HG03342 (cell line): ENCODE measurements around the gene PAX4.

ENCODE experiments used
- ATAC-seq: cut with Tn5 transposase; IDR thresholded peaks from one replicate; pipeline ENCODE4 v1.9.1; 2021; ENCODE audit warnings: mild to moderate bottlenecking, moderate library complexity; ENCODE audit not compliant: unreplicated experiment

PAX4 gene, protein sequence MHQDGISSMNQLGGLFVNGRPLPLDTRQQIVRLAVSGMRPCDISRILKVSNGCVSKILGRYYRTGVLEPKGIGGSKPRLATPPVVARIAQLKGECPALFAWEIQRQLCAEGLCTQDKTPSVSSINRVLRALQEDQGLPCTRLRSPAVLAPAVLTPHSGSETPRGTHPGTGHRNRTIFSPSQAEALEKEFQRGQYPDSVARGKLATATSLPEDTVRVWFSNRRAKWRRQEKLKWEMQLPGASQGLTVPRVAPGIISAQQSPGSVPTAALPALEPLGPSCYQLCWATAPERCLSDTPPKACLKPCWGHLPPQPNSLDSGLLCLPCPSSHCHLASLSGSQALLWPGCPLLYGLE

DNA sequence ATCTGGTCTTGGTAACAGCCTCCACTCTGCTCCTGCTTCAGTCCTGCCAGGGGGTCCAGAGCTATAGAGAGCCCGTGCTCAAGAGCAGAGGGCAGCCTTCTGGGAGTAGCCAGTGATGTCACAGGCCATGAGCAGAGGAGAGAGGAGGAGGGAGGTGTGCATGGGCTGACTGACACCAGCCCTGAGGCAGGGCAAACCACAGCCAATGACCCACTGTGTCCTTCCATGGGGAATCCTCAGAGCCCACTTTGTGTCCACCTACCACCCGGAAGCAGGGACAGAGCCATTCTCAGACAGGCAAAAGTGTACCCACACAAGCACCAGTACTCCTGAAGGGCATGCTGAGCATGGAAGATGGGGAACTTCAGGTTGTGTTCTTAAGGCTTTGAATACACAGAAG is at the start of gene PAX4:
Gene PAX4, minus strand, starts transcription at position 101 of the 400 bp plus-strand sequence. CDS start 2,214 bp downstream, outside the sequence.
- ATAC-seq = no peak

DNA sequence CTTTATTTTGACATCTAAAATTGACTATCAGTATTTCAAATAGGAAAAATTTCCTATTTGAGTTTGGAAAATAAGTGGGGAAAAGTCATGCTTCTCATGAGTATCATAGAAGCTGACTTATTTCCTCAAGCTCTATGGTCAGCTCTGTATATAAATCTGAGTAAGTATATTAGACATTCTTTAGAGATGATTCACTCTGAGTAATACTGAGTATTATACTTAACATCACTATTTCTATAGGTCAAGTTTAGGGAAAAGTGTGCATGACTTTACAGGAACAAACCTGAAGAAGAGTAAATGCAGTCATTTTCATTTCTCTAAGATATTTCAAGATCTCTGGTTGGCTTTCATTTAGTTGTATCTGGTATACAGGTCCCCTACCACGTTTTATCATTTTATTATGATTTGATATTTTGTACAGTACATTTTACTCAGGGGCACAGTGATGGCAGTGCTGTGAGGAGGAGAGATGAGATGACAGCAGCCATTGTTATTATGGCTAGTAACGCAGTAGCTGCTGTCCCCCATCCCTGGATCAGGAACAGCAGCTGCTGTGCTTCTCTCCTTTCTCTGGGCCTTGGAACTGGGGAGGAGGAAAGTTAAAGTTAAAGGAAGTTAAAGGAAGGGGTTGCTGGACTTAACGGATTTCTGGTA is 49.2 kb upstream of the PAX4 start:
- no peak for ATAC-seq

DNA sequence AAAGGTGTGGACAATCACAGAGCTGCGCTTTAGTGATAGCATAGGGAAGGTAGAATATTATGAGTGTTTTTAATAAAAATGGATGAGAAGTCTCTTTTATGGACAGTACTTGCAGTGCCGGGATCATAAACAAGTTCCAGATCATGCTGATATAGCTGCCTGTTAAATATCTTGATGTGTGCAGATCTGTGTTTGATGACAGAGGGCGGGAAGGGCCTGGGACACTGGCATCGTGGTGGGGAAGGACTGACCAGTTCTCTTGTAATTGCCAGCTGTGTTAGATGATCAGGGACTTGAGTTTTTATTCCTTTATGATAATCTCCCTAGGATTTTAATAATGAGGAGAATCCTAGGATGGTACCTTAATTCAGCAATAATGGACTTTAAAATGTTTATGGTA is 48.7 kb upstream of the PAX4 start:
- no peak for ATAC-seq

DNA sequence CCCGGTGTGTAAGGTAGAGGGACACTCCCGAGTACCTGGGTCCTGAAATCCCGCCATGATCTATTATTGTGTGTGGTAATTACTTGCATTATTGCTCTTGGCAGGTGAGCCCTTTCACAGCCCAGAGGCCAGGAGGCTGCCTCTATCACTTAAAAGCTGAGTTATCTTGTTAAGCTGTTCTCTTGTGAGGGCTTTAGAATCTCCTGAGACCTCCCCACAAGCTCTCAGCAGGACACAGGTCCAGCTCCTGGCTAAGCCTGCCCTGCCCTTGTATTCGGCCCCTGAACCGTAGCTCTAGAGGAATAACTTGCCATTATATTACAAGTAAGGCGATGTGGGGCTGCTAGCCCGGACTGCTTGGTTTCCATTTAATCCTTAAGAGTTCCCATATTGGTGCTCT is 48.0 kb upstream of the PAX4 start:
- ATAC-seq = no peak

DNA sequence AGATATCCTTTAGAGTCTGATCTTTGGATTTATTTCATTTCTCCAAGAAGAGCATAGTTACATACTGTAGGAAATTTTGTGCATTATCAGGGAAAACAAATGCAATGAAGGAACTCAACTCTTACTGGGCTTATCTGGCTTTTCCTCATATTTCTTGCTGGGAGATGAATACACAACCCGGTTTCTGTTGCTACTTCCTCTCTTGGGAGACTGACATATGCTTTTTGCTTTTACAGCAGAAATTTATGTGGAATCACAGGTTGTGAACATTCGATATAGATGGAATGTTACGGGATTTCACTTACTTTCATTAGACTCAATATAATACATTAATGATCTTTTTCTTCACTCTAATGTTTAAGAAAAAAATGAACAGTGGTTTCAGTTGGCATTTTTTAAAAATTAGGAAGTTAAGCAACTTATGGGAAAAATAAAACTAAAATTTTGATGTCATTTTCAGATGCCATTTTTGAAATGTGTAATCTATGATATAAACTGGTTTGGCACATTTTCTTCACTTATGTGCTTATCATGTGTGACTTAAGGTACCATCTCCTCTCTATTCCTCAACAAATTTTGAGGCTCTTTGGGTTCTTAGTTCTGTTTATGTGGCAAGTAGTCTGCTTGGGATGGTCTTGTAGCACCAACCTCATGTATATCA is 41.2 kb upstream of the PAX4 start:
- ATAC-seq = no peak

DNA sequence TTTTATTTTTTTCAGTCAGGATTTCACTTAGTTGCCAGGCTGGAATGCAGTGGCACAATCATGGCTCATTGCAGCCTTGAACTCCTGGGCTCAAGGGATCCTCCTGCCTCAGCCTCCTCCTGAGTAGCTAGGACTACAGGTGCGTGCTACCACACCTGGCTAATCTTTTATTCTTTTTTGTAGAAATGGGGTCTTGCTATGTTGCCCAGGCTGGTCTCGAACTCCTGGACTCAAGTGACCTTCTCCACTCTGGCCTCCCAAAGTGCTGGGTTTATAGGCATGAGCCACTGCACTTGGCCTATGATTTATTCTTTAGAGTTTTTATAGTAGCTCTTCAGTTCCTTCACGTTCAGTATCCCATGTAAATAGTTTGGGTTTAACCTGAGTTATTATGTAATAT is 39.6 kb upstream of the PAX4 start:
- no peak for ATAC-seq

DNA sequence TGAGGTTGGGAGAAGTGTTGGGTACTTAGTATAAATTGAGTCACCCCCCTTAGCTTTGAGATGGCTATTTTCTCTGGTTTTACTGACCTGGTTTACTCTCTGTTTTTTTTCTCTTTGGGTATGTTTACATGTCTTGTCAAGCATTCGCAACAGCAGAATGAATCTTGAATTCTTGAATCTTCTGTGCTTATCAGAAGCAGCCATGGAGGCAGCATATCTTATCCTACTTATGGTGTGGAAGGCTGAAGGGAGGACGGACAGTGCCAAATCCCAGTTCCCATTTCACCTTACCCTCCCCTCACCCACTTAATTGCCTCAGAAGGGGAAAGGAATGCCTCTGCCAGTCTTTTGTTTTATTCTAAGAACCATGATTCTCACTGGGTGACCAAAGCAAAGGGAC is 37.8 kb upstream of the PAX4 start:
- ATAC-seq = no peak

DNA sequence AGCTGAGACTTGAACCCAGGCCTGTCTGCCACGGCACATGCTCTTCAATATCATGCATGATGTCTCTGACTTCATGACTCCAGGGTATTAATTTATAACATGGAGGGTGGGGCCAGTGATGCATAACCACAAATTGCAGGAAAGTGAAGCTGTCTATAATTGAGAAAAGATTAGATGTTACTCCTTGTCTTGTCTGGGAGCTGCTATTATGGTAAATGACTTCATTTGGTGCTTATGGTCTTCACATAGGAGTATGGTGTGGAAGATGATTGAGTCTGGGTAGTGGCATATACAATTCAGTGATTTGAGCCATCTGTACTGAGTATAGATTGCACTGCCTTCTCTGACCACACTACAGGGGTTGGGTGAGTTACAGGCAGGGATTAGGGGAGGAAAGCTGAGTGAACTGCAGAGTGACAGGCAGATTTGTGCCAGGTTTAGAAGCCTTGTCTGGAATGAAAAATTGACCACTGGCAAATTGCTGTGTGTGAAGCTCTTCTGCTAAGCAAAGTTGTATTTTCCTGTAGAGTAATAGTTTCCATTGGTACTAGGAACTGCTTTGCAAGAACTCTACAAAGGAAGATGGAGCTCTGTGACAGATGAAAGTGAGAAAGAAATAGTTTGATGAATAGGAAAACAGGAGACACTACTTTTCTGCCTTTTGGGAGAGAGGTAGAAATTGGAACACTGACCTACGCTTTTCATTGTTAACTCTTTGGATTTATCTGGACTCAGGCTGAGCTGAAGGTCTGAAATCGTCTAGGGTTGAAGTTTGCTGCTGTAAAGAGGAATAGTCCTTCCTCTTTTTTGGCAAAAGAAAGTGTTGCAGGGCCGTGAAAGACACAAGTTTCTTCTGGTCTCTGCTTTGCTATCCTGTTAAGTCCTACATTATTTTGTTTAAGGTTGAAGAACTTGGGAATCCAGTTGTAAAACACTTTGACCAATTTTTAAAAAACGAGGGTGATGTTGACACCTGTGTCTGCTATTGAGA is 36.8 kb upstream of the PAX4 start:
- no peak for ATAC-seq

DNA sequence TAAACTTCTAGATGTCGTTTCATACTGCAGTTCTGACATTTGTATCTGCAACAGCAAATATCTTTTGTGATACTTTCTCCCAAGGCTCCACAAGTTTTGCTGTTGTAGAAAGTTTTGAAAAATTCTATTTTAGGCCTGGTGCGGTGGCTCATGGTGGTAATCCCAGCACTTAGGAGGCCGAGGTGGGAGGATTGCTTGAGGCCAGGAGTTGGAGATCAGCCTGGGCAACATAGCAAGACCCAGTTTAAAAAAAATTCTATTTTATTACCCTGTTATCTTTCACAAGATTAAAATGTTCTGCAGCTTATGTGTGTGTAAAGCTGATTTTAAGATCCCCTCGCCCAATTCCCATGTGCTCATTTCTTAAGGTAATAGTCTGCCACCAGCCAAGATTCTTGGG is 35.5 kb upstream of the PAX4 start:
- no peak for ATAC-seq

DNA sequence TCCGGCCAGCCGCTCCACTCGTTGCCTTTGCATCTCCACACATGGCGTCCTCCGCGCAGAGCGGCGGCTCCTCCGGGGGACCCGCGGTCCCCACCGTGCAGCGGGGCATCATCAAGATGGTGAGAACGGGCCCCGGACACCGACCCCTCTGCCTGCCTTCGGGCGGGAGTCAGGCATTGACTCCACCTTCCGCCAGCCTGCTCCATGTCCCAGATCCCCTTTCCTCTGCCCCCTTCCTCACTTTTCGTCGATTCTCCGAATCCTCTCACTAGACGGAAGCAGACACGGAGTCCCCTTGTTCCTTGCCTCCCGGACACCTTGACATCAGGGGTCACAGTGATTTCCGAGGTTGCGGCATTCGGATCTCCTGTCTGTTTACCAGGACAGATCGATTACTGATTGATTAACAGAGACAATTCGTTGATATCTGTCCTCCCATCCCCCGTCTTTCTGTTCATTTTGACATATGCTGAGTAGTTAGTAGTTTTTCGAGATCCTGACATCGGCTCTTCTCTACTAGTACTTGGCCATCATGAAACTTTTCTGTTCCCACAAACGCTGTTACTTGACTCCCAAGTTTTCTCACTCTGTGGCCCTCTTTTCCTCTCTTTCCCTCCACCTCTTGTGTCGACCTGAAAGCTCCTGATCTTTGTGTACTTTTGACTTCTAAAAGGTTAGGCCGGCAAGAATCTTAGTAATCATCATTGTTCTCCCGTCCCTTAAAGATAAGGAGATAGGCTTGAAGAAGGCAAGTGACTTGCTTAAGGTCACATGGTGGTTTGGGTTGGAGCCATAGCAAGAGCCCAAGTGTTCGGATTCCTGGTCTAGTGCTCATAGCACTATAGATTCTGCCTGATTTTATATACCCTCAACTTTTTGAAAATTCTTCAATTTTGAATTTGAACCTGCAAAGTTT is 34.6 kb upstream of the PAX4 start:
- ATAC-seq = peak; percentile 19

DNA sequence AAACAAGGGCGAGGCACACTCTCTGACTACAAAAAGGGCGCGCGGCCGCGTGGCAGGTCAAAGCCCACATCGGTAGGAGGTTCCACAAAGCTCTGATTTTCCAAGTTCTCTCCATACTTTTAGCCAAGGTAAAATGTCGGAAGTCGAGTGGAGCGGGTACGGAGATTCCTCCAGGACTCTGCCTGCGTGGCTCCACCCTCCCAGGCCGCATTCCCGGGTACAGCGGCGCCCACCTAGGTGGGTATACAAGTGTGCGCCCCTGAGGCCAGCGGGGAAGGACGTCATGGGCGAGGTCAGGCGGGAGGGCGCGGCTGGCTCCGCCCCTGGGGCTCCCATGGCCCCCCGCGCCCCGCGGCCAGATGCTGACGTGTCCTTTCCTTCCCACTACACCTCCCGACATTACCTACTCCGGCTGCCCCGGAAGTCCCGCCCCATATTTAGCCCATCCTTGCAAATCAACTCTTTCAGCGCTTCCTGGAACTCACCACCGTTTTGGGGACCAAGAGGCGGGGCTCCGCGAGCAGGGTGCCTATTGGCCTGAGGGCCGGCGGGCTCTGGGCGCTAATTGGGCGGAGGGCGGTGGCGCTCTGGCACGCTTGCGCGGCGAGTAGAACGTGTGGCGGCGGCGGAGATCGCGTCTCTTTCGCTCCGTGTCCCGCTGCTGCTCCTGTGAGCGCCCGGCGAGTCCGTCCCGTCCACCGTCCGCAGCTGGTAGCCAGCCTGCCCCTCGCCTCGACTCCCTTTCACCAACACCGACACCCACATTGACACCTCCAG is 33.8 kb upstream of the PAX4 start, which contains the start of gene SND1:
Gene SND1, plus strand, starts transcription at position 639 of the 777 bp plus-strand sequence. CDS start 180 bp downstream, outside the sequence.
- peak; percentile 94 for ATAC-seq

DNA sequence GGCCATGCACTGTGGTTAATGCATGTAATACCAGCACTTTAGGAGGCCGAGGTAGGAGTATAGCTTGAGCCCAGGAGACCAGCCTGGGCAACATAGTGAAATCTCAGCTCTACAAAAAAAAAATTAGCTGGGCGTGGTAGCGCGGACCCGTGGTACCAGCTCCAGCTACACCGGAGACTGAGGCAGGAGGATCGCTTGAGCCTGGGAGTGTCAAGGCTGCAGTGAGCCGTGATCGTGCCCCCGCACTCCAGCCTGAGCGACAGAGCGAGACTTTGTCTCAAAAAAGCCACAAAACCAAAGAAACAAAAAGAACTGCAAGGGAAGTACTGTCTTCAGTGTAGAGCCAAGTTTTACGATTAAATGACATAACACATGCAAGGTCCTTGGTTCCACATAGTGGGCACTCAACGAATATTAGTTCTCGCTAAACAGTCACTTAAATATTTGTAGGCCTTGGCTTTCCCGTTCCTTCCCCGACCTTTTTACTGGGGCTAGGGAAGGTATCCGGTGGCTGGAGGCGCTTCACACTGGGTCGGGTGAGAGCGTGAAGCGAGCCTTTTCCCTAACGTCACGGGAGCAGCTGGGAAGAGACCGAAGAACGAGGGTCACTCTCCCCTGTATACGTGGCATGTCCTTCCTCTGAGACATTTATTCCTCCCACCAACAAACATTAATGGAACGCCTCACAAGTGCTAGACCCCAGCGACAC is 33.1 kb upstream of the PAX4 start:
- ATAC-seq = peak; percentile 3

DNA sequence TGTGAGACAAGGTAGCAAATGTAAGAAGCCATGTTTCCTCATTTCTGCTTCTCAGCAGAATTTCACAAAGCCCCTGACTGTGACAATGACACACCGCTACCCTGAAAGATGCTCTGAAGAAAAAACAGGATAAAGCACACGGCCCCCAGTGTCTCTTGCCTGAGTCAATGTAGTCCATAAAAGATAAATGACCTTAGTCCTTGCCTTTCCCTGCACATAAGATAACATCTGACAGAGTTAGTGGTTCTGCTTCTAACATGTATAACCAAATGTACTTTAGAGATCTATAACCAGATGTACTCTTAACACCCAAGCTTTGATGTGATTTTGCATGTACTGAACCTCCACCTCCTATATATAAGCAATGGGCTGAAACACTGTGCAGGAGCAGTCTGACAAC is 31.0 kb upstream of the PAX4 start:
- ATAC-seq = no peak

DNA sequence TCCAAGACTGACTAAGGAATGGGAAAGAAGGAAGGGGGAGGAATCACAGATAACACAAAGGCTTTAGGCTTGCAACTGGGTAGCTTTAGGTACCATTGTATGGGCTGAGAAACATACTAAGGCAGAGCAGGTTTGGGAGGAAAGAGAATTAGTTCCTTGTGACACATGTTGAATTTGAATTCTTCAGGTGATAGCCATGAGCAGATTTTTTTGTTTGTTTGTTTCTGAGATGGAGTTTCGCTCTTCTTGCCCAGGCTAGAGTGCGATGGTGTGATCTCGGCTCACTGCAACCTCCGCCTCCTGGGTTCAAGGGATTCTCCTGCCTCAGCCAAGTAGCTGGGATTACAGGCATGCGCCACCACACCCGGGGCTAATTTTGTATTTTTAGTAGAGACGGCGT is 29.7 kb upstream of the PAX4 start:
- no peak for ATAC-seq

DNA sequence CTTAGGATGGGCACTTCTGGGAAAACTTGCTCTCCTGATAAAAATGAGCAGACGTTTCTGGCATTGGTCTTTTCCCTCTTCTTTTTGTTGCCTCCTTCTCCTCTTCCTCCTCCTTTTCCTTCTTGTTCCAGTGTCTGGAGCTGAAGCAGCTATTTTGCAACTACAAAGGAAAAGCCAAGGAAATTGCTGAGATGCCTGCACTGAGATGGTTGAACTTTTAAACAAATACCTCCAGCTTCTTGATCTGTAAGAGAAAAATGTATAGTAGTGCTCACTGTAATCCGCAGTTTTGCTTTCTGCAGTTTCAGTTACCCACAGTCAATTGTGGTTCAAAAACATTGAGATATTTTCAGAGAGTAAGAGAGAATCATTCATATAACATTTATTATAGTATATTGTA is 26.5 kb upstream of the PAX4 start:
- ATAC-seq = no peak

DNA sequence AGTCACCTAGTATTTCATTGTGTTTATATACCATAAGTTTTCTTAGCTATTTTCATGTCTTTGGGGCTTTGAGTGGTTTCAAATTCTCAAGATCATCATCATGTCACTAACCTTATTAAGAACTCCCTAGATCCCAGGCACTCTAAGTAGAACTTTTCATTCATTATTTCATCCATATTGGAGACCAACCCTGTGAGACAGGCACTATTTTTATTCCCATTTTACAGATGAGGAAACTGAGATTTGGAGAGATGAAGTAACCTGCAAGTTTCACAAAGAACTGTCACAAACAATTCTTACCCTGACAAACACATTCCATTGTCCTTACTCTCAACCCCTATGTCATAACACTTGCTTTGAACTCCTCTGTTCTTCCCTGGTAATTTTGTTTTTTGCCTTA is 20.3 kb upstream of the PAX4 start:
- ATAC-seq = no peak

DNA sequence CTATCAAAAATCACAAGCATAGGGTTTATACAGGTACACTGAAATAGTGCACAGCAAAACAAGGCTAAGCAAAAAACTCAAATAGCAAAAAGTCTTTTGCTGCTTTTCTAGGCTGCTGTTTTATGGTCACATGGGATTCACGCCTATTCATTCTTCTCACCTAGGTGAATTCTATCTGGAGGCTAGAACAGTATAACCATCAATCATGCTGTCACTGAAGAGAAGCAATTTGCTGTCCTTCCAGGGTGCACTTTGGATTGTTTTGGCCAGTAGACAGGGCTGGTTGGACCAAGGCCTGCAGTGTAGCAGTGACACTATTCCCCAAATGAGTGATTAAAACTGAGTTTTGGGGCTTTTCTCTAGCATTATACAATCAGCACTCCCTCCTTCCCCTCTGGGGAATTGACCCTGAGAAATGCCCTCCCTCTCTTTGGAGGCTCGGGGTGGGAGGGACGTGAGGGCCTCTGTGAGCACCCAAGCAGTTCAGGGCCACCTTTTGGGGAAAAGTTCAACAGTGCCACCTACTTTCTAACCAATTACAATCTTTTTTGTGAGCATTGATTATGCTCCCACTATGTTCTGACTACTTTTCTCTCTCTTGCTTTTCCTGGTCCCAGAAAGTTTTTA is 17.8 kb upstream of the PAX4 start:
- ATAC-seq = no peak
